Loucy (cell line): ENCODE measurements around the gene FYN.

Experiments
- H2AFZ ChIP-seq: fragments of 200-600 bp; sonication (generic); 2 replicates; pipeline ENCODE4 v1.6.0; 2016; ENCODE audit warnings: antibody characterized with exemption, mild to moderate bottlenecking, low read length, moderate library complexity
- H3F3A ChIP-seq: fragments of 200-600 bp; 2 replicates; pipeline ENCODE4 v1.6.0; 2016; ENCODE audit warnings: antibody characterized with exemption, low read depth, mild to moderate bottlenecking
- H3K27me3 ChIP-seq: fragments of 200-600 bp; sonication (generic); 2 replicates; pipeline ENCODE4 v1.6.1; 2014; ENCODE audit warnings: low read length, mild to moderate bottlenecking; ENCODE audit not compliant: insufficient read depth, poor library complexity, severe bottlenecking
- H3K36me3 ChIP-seq: fragments of 200-600 bp; sonication (generic); 2 replicates; pipeline ENCODE4 v1.6.1; 2016; ENCODE audit warnings: low read length; ENCODE audit not compliant: insufficient read depth
- H3K4me1 ChIP-seq: fragments of 200-600 bp; sonication (generic); 2 replicates; pipeline ENCODE4 v1.5.1; 2014; ENCODE audit warnings: low read length, mild to moderate bottlenecking; ENCODE audit not compliant: insufficient read depth, poor library complexity, severe bottlenecking
- H3K4me2 ChIP-seq: fragments of 200-600 bp; sonication (generic); 2 replicates; pipeline ENCODE4 v1.6.0; 2014; ENCODE audit warnings: antibody characterized with exemption, low read length, low read depth, mild to moderate bottlenecking; ENCODE audit not compliant: poor library complexity, severe bottlenecking
- H3K4me3 ChIP-seq: fragments of 200-600 bp; sonication (generic); 2 replicates; pipeline ENCODE4 v1.5.1; 2014; ENCODE audit warnings: low read length, mild to moderate bottlenecking, mixed read lengths; ENCODE audit not compliant: poor library complexity, severe bottlenecking
- H3K79me2 ChIP-seq: fragments of 200-600 bp; sonication (generic); 2 replicates; pipeline ENCODE4 v1.6.1; 2014; ENCODE audit warnings: low read length; ENCODE audit not compliant: insufficient read depth
- H3K9ac ChIP-seq: fragments of 200-600 bp; sonication (generic); 2 replicates; pipeline ENCODE4 v1.6.0; 2014; ENCODE audit warnings: mild to moderate bottlenecking, low read depth, low read length, moderate library complexity; ENCODE audit not compliant: poor library complexity, severe bottlenecking
- H3K9me2 ChIP-seq: fragments of 200-600 bp; sonication (generic); replicated peaks from 2 replicates; pipeline ENCODE4 v1.6.1; 2016; ENCODE audit warnings: low read depth, low read length, mixed read lengths
- H3K9me3 ChIP-seq: fragments of 200-600 bp; sonication (generic); 2 replicates; pipeline ENCODE4 v1.6.1; 2014; ENCODE audit warnings: mild to moderate bottlenecking, antibody characterized with exemption, low read length, low read depth; ENCODE audit not compliant: insufficient read depth
- H4K20me1 ChIP-seq: fragments of 200-600 bp; sonication (generic); 2 replicates; pipeline ENCODE4 v1.6.0; 2014; ENCODE audit warnings: antibody characterized with exemption, low read length, mild to moderate bottlenecking; ENCODE audit not compliant: insufficient read depth, poor library complexity, severe bottlenecking
- CTCF ChIP-seq: fragments of 200-600 bp; sonication (generic); conservative IDR thresholded peaks from 2 replicates; pipeline ENCODE4 v1.5.1; 2014; ENCODE audit warnings: mild to moderate bottlenecking, antibody characterized with exemption, low read length
- EZH2phosphoT487 ChIP-seq: fragments of 200-600 bp; IDR thresholded peaks from 2 replicates; pipeline ENCODE4 v1.6.1; 2018; ENCODE audit warnings: antibody characterized with exemption, mild to moderate bottlenecking, moderate library complexity, borderline replicate concordance

FYN gene

GRCh38 chr6:111823012-111823411 is 50.2 kb downstream of the FYN start:
- Histone ChIP-seq H3K79me2 (peaks cover 59% of the 10 kb centered on the region), H3K9me2 (no peaks in the 10 kb centered on the region), H3K9me3 (no peaks in the 10 kb centered on the region), H3K36me3 (no peaks in the 10 kb centered on the region; the same call in 1 of the 2 replicates), H3K27me3 (no peaks in the 10 kb centered on the region), H3K4me1 (peaks cover 42% of the 10 kb centered on the region), H3F3A (no peaks in the 10 kb centered on the region), H4K20me1 (no peaks in the 10 kb centered on the region), H3K4me3 (no peak overlapping the region), H2AFZ (no peak overlapping the region), H3K9ac (no peak overlapping the region), H3K4me2 (no peak overlapping the region)
- TF ChIP-seq CTCF (no peak), EZH2phosphoT487 (no peak)

GRCh38 chr6:111819458-111819857 is 53.8 kb downstream of the FYN start:
- no peaks in the 10 kb centered on the region for H3K9me2 ChIP-seq
- H3K36me3 ChIP-seq = peaks cover 9% of the 10 kb centered on the region; the same call in 1 of the 2 replicates
- no peaks in the 10 kb centered on the region for H3K27me3 ChIP-seq
- no peaks in the 10 kb centered on the region for H4K20me1 ChIP-seq
- peaks cover 39% of the 10 kb centered on the region for H3K4me1 ChIP-seq
- H2AFZ ChIP-seq = no peak overlapping the region
- H3K4me2 ChIP-seq = no peak overlapping the region
- H3K9ac ChIP-seq = no peak overlapping the region
- no peaks in the 10 kb centered on the region for H3F3A ChIP-seq
- no peaks in the 10 kb centered on the region for H3K9me3 ChIP-seq
- H3K79me2 ChIP-seq = peaks cover 72% of the 10 kb centered on the region
- TF ChIP-seq EZH2phosphoT487 = no peak
- no peak overlapping the region for H3K4me3 ChIP-seq

- no peaks in the 10 kb centered on the region for H3K9me2 ChIP-seq
- H4K20me1 ChIP-seq = no peaks in the 10 kb centered on the region
- H2AFZ ChIP-seq = no peak overlapping the region
- H3K9me3 ChIP-seq = no peaks in the 10 kb centered on the region
- no peak overlapping the region for H3K4me3 ChIP-seq
- H3K79me2 ChIP-seq = peaks cover 75% of the 10 kb centered on the region
- H3F3A ChIP-seq = no peaks in the 10 kb centered on the region
- no peaks in the 10 kb centered on the region for H3K27me3 ChIP-seq
- TF ChIP-seq CTCF (no peak), EZH2phosphoT487 (no peak)
- H3K4me1 ChIP-seq = peaks cover 33% of the 10 kb centered on the region
- H3K4me2 ChIP-seq = no peak overlapping the region
- peaks cover 14% of the 10 kb centered on the region; the same call in 1 of the 2 replicates for H3K36me3 ChIP-seq
- no peak overlapping the region for H3K9ac ChIP-seq
These were observed 54.6 kb downstream of the FYN start for GRCh38 chr6:111818539-111819226.
